Suprapubic skin (tissue), 4 donors: ENCODE results near the gene PIGA. TPM values are rescaled to one million over a fixed set of nuclear protein-coding genes. Genes with fewer than 3 reads are reported as not detected.

ENCODE experiments used
- DNase-seq, 2 donors: peaks; one replicate each; pipeline ENCODE4 v3.0.0-alpha.2; 2019; ENCODE audit warnings: low spot score in 2 of 2
- H3K27ac ChIP-seq: fragments of 200-600 bp; sonication (generic); one replicate; pipeline ENCODE4 v1.5.1; 2019
- H3K27me3 ChIP-seq: fragments of 200-600 bp; sonication (generic); one replicate; pipeline ENCODE4 v1.5.1; 2019
- H3K36me3 ChIP-seq: fragments of 200-600 bp; sonication (generic); one replicate; pipeline ENCODE4 v1.5.1; 2019
- H3K4me1 ChIP-seq: fragments of 200-600 bp; sonication (generic); one replicate; pipeline ENCODE4 v1.5.1; 2019
- H3K4me3 ChIP-seq: fragments of 200-600 bp; sonication (generic); one replicate; pipeline ENCODE4 v1.5.1; 2019; ENCODE audit warnings: mild to moderate bottlenecking
- H3K9me3 ChIP-seq: fragments of 200-600 bp; sonication (generic); one replicate; pipeline ENCODE4 v1.5.1; 2019
- EP300 ChIP-seq: sonication (generic); formaldehyde crosslinking; IDR thresholded peaks from one replicate; pipeline ENCODE4 v1.6.1; 2017; ENCODE audit warnings: antibody characterized with exemption
- POLR2A ChIP-seq, 2 donors: fragments of 450-650 bp; IDR thresholded peaks; one replicate each; pipeline ENCODE4 v1.6.1; 2017; ENCODE audit warnings: antibody characterized with exemption in 2 of 2, mild to moderate bottlenecking in 2 of 2, moderate library complexity in 2 of 2
- POLR2AphosphoS5 ChIP-seq, 3 donors: sonication (generic); formaldehyde crosslinking; IDR thresholded peaks; one replicate each; pipeline ENCODE4 v1.6.1; 2017; ENCODE audit warnings: antibody characterized with exemption in 3 of 3
- WGBS: methylation state at CpG from one replicate; pipeline ENCODE4 v1.1.5; 2018; 5-methylcytosine and 5-hydroxymethylcytosine counted together
- total RNA-seq, 4 donors: library from RNA; depleted of rRNA; stranded (reverse); fragments of >200 nt; gene quantifications; one replicate each; pipeline ENCODE4 v1.1.0, GENCODE V29; 2016
- TF ChIP-seq, protein P1 (sequence below), 2 donors: fragments of 200-600 bp in 1 of 2; fragments of 450-650 bp in 1 of 2; sonication (generic) in 1 of 2; IDR thresholded peaks; one replicate each; pipeline ENCODE4 v1.5.1; 2016 to 2019; ENCODE audit warnings: antibody characterized with exemption in 2 of 2, mild to moderate bottlenecking in 1 of 2, moderate library complexity in 1 of 2

The PIGA gene
- total RNA-seq, 4 donors from 2014 or later, result 14.7 to 24.7 (median 20.4) TPM

DNA sequence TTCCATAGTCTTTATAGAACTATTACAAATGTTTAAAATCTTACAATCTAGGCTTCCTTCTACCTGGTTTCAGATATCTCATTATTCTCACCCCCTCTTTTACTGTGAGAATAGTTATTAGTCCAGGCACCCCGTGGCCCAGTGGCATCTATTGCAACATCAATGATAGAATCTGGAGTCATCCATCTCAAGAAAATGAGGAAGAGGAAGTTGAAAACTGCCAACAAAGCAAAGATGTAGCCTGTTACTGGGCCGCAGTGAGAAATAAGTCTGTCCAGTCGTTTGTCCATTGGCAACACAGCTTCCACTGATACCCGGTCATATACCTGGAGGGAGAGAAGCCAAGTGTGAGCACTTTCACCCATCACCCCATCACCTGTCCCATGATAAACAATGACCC is 13.9 kb downstream of the PIGA start:
- Histone ChIP-seq H3K27me3 (no peaks in the 10 kb centered on the region), H3K27ac (no peak overlapping the region), H3K4me1 (no peaks in the 10 kb centered on the region), H3K36me3 (peaks cover 4% of the 10 kb centered on the region), H3K4me3 (no peak overlapping the region), H3K9me3 (no peaks in the 10 kb centered on the region)
- 68% methylated on average over 4 of the region's 4 CpGs for WGBS
- DNase-seq, result no peak
- TF ChIP-seq, protein P1, sequence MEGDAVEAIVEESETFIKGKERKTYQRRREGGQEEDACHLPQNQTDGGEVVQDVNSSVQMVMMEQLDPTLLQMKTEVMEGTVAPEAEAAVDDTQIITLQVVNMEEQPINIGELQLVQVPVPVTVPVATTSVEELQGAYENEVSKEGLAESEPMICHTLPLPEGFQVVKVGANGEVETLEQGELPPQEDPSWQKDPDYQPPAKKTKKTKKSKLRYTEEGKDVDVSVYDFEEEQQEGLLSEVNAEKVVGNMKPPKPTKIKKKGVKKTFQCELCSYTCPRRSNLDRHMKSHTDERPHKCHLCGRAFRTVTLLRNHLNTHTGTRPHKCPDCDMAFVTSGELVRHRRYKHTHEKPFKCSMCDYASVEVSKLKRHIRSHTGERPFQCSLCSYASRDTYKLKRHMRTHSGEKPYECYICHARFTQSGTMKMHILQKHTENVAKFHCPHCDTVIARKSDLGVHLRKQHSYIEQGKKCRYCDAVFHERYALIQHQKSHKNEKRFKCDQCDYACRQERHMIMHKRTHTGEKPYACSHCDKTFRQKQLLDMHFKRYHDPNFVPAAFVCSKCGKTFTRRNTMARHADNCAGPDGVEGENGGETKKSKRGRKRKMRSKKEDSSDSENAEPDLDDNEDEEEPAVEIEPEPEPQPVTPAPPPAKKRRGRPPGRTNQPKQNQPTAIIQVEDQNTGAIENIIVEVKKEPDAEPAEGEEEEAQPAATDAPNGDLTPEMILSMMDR (IDR thresholded peaks at IDR 0.05), result no peak
- TF ChIP-seq POLR2AphosphoS5 (IDR thresholded peaks at IDR 0.05) (no peak), POLR2A (IDR thresholded peaks at IDR 0.05) (no peak), EP300 (no peak)

DNA sequence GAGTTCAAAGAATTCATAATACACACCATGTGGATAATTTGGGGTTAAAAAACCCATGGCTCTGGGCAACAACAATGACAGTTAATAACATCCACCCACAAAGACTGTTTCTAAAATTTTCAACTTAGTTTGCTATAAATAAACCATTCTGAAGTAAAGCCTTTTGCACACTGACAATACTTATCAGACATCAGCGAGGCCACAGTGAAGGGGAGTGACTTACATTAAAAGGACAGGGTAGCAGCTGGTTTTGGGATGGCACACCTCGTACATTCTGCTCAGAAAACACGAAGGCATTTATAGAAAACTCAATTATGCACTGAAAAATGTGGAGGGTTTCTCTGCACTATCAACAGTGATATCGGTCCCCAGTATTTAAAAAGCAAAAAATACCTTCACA is 15.0 kb downstream of the PIGA start:
- peaks cover 4% of the 10 kb centered on the region for H3K36me3 ChIP-seq
- H3K9me3 ChIP-seq, result no peaks in the 10 kb centered on the region
- WGBS, result 61% methylated on average over 4 of the region's 4 CpGs
- DNase-seq, result no peak
- no peak overlapping the region for H3K27ac ChIP-seq
- H3K4me1 ChIP-seq, result no peaks in the 10 kb centered on the region
- TF ChIP-seq, protein P1 (IDR thresholded peaks at IDR 0.05), result no peak
- TF ChIP-seq POLR2AphosphoS5 (IDR thresholded peaks at IDR 0.05) (no peak), EP300 (no peak), POLR2A (IDR thresholded peaks at IDR 0.05) (no peak)
- H3K4me3 ChIP-seq, result no peak overlapping the region
- no peaks in the 10 kb centered on the region for H3K27me3 ChIP-seq

DNA sequence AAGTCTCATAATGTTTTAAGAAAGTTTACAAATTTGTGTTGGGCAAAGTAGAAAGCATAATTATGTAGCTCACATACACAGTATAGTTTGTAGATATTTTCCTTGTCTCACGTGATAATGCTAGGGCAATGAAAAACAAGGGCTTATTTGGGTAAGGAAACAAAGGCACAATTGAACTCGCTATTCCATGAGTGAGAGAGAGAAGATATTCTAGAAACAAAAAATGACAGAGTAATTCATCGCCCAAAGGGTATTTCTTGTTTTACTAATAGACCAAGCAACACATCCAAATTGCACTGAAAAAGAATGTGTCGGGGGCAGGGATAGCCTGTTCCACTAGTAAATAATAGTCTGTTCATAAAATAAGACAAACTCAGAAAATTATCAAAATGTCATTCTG is 16.2 kb downstream of the PIGA start:
- Histone ChIP-seq H3K27ac (no peak overlapping the region), H3K27me3 (no peaks in the 10 kb centered on the region), H3K4me1 (no peaks in the 10 kb centered on the region), H3K36me3 (no peaks in the 10 kb centered on the region), H3K4me3 (no peak overlapping the region), H3K9me3 (no peaks in the 10 kb centered on the region)
- 74% methylated on average over 4 of the region's 4 CpGs for WGBS
- DNase-seq, result no peak
- TF ChIP-seq, protein P1 (IDR thresholded peaks at IDR 0.05), result no peak
- TF ChIP-seq POLR2AphosphoS5 (IDR thresholded peaks at IDR 0.05), result no peak
- TF ChIP-seq POLR2A (IDR thresholded peaks at IDR 0.05), result no peak
- TF ChIP-seq EP300, result no peak

DNA sequence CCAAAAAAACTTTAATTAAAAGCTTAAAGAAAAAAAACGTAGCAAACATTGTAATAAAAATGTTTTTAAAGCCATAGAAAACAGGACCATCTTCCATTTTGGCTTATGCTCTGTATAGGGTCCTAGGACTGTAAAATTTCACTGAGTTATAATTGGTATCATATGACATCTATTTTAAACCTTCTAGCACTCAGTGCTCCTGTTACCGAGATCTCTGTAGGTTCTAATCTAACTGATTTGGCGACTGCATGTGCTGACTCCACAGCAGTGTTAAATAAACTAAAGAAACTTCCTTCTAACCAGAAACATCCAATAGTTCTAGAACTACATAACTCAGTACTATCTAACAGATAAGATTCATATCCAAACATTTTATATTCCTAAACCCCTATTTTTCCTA is 19.8 kb downstream of the PIGA start, which contains the start of gene ASB11:
Gene ASB11 (minus strand): TSS at position 132 of the 400 bp plus-strand sequence. CDS start 35 bp downstream, at position 97.
- H3K4me1 ChIP-seq, result no peaks in the 10 kb centered on the region
- TF ChIP-seq POLR2A (IDR thresholded peaks at IDR 0.05) (no peak), POLR2AphosphoS5 (IDR thresholded peaks at IDR 0.05) (no peak), EP300 (no peak)
- TF ChIP-seq, protein P1 (IDR thresholded peaks at IDR 0.05), result no peak
- H3K4me3 ChIP-seq, result no peak within 1 kb of the TSS
- H3K9me3 ChIP-seq, result no peaks in the 10 kb centered on the region
- no peak for DNase-seq
- H3K36me3 ChIP-seq, result no peaks in the 10 kb centered on the region
- no peaks in the 10 kb centered on the region for H3K27me3 ChIP-seq
- WGBS, result 48% methylated on average over 3 of the region's 3 CpGs
- no peak within 1 kb of the TSS for H3K27ac ChIP-seq

DNA sequence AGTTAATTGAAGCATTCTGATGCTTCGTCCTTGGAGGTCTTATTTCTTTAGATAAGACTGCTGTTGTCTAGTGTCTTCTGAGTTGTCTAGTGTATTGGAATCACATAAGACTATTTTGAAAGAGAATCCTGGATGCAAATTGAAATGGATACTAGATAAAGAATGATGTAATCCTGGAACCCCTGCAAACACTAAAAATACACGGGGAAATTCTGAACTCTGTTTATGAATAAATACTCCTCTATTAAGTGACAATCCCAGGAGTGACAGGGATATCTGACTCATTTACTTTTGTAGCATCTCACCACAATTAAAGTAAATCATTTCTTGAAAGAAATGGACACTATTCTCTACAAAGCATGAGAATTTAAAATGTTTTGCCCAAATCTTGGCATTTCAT is 20.9 kb downstream of the PIGA start:
- no peaks in the 10 kb centered on the region for H3K4me1 ChIP-seq
- TF ChIP-seq POLR2A (IDR thresholded peaks at IDR 0.05) (no peak), EP300 (no peak), POLR2AphosphoS5 (IDR thresholded peaks at IDR 0.05) (no peak)
- TF ChIP-seq, protein P1 (IDR thresholded peaks at IDR 0.05), result no peak
- WGBS, result 34% methylated on average over 2 of the region's 2 CpGs
- H3K27ac ChIP-seq, result no peak overlapping the region
- no peaks in the 10 kb centered on the region for H3K36me3 ChIP-seq
- no peak for DNase-seq
- no peaks in the 10 kb centered on the region for H3K9me3 ChIP-seq
- H3K27me3 ChIP-seq, result no peaks in the 10 kb centered on the region
- no peak overlapping the region for H3K4me3 ChIP-seq
